Keratinocyte (primary cell): ENCODE results near the gene MYH7B. TPM values are rescaled to one million over a fixed set of nuclear protein-coding genes. Genes with fewer than 3 reads are reported as not detected.
A peak's percentile ranks its signal among the peaks of the same experiment; 100 is the strongest.

Experiments
- DNase-seq: peaks from one replicate; pipeline ENCODE4 v3.0.0-alpha.2; 2011; ENCODE audit warnings: low read depth, missing footprints, low spot score
- FAIRE-seq: peaks from 2 replicates; lab custom pipeline; 2011; peaks lifted over from hg19 to GRCh38; lab: Jason Lieb, UNC
- H2AFZ ChIP-seq: 2 replicates; pipeline ENCODE4 v1.6.0; 2012; ENCODE audit warnings: low read length, control low read depth, inconsistent platforms; ENCODE audit not compliant: control insufficient read depth
- H3K27ac ChIP-seq: 2 replicates; pipeline ENCODE4 v1.5.1; 2011; ENCODE audit warnings: low read length; ENCODE audit not compliant: control insufficient read depth, insufficient read depth
- H3K27me3 ChIP-seq: 3 replicates; pipeline ENCODE4 v1.6.0; 2011; ENCODE audit warnings: low read length; ENCODE audit not compliant: control insufficient read depth, insufficient read depth; ENCODE audit errors: extremely low read depth
- H3K36me3 ChIP-seq, 2 experiments: 2 replicates in 1 of 2; 3 replicates in 1 of 2; pipeline ENCODE4 v1.5.1; 2011; ENCODE audit warnings: low read length in 2 of 2, mild to moderate bottlenecking in 1 of 2; ENCODE audit not compliant: control insufficient read depth in 2 of 2, insufficient read depth in 2 of 2; ENCODE audit errors: extremely low read depth in 1 of 2
- H3K4me1 ChIP-seq: 3 replicates; pipeline ENCODE4 v1.5.1; 2011; ENCODE audit warnings: low read length; ENCODE audit not compliant: control insufficient read depth, insufficient read depth; ENCODE audit errors: extremely low read depth
- H3K4me2 ChIP-seq: 3 replicates; pipeline ENCODE4 v1.6.0; 2011; ENCODE audit warnings: low read depth, low read length; ENCODE audit not compliant: control insufficient read depth, insufficient read depth; ENCODE audit errors: extremely low read depth
- H3K4me3 ChIP-seq, 3 experiments: fragments of 200-600 bp in 1 of 3; sonication (generic) in 1 of 3; 2 replicates in 2 of 3; 3 replicates in 1 of 3; pipeline ENCODE4 v1.5.1; 2011 to 2016; ENCODE audit warnings: low read length in 3 of 3, mild to moderate bottlenecking in 3 of 3, control low read depth in 2 of 3, inconsistent platforms in 1 of 3, low read depth in 1 of 3, mixed read lengths in 1 of 3, mixed run types in 1 of 3, moderate library complexity in 1 of 3; ENCODE audit not compliant: control insufficient read depth in 2 of 3, insufficient read depth in 2 of 3; ENCODE audit errors: extremely low read depth in 1 of 3
- H3K79me2 ChIP-seq: 2 replicates; pipeline ENCODE4 v1.6.0; 2012; ENCODE audit warnings: low read length; ENCODE audit not compliant: control insufficient read depth, insufficient read depth
- H3K9ac ChIP-seq: 3 replicates; pipeline ENCODE4 v1.6.0; 2011; ENCODE audit warnings: low read length; ENCODE audit not compliant: control insufficient read depth, insufficient read depth; ENCODE audit errors: extremely low read depth
- H3K9me1 ChIP-seq: 3 replicates; pipeline ENCODE4 v1.6.0; 2011; ENCODE audit warnings: low read length; ENCODE audit not compliant: control insufficient read depth, insufficient read depth; ENCODE audit errors: extremely low read depth
- H3K9me3 ChIP-seq: 2 replicates; pipeline ENCODE4 v1.5.1; 2012; ENCODE audit warnings: low read depth, low read length; ENCODE audit not compliant: control insufficient read depth
- H4K20me1 ChIP-seq: 3 replicates; pipeline ENCODE4 v1.6.0; 2011; ENCODE audit warnings: low read length; ENCODE audit not compliant: control insufficient read depth, insufficient read depth; ENCODE audit errors: extremely low read depth
- EZH2 ChIP-seq: IDR thresholded peaks from one replicate; pipeline ENCODE4 v1.6.1; 2012; ENCODE audit warnings: inconsistent platforms, mild to moderate bottlenecking, low read length, moderate library complexity
- dilution Hi-C: fragments of 300-500 bp; cut with MboI; formaldehyde crosslinking; loops from one replicate; pipeline ENCODE4 v1.7.0; 2020; ENCODE audit warnings: low sequenced_read_pairs; ENCODE audit not compliant: extremely low pct_ligation_motif_present
- polyA plus RNA-seq, 5 experiments: library from polyadenylated mRNA; depleted of rRNA in 3 of 5; stranded (reverse) in 3 of 5; stranded (forward) in 1 of 5; unstranded in 1 of 5; fragments of >200 nt; gene quantifications; 1 replicate in 1 of 5; 2 replicates in 3 of 5; 3 replicates in 1 of 5; pipeline versions ENCODE4 v1.2.1 to v1.2.3, GENCODE V29; 2011 to 2012; ENCODE audit warnings: missing spikeins in 2 of 5, low read depth in 1 of 5, low replicate concordance in 1 of 5
- TF ChIP-seq, protein P1 (sequence below), 3 experiments: IDR thresholded peaks in 1 of 3; conservative IDR thresholded peaks in 1 of 3; optimal IDR thresholded peaks in 1 of 3; 2 replicates in 2 of 3; 3 replicates in 1 of 3; pipeline versions ENCODE3 to v1.5.1; 2011; ENCODE audit warnings: low read length in 3 of 3, mild to moderate bottlenecking in 3 of 3, moderate library complexity in 2 of 3, control low read depth in 1 of 3, inconsistent platforms in 1 of 3; ENCODE audit not compliant: insufficient read depth in 2 of 3; ENCODE audit errors: extremely low read depth in 1 of 3

Gene MYH7B
- polyA plus RNA-seq, 1 donor (not counting 4 experiments of a cell fraction or from before 2014, with no cell fraction given) = 0.01 TPM

DNA sequence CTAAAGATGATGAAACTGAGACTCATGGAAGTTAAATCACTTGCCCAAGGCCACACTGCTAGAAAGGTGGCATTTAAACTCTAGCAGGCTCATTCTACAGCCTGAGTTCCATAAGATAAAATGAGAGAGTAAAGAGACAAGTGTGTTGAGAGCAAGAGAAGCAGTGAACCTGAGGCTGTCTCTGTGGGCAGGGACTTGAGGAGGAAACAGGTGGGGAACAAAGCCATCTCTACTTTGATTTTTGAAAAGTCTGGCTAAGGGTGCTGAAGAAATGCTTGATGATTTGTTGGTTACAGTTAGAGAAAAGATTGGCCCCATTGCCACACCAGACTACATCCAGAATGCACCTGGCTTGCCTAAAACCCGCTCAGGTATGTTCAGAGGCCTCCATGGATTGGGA lies 29.1 kb upstream of the MYH7B start:
- H3K4me1 ChIP-seq = peaks cover 43% of the 10 kb centered on the region
- H3K9ac ChIP-seq = no peak overlapping the region
- H3K36me3 ChIP-seq = peaks cover 26 to 81% of the 10 kb centered on the region in 2 experiments
- no peak overlapping the region for H3K27ac ChIP-seq
- H3K9me1 ChIP-seq = no peaks in the 10 kb centered on the region
- no peaks in the 10 kb centered on the region for H3K27me3 ChIP-seq
- no peak for TF ChIP-seq EZH2
- TF ChIP-seq, protein P1, sequence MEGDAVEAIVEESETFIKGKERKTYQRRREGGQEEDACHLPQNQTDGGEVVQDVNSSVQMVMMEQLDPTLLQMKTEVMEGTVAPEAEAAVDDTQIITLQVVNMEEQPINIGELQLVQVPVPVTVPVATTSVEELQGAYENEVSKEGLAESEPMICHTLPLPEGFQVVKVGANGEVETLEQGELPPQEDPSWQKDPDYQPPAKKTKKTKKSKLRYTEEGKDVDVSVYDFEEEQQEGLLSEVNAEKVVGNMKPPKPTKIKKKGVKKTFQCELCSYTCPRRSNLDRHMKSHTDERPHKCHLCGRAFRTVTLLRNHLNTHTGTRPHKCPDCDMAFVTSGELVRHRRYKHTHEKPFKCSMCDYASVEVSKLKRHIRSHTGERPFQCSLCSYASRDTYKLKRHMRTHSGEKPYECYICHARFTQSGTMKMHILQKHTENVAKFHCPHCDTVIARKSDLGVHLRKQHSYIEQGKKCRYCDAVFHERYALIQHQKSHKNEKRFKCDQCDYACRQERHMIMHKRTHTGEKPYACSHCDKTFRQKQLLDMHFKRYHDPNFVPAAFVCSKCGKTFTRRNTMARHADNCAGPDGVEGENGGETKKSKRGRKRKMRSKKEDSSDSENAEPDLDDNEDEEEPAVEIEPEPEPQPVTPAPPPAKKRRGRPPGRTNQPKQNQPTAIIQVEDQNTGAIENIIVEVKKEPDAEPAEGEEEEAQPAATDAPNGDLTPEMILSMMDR (optimal IDR thresholded peaks at IDR 0.05 in 1 of 3, IDR thresholded peaks at IDR 0.05 in 1 of 3, conservative IDR thresholded peaks at IDR 0.05 in 1 of 3; ENCODE audit: extremely low read depth in 1 of 3, insufficient read depth in 2 of 3, low read length in 3 of 3) = no peak
- no peaks in the 10 kb centered on the region for H3K9me3 ChIP-seq
- DNase-seq (no peak), FAIRE-seq (no peak)
- H2AFZ ChIP-seq = no peak overlapping the region
- no peak overlapping the region for H3K4me2 ChIP-seq
- no peaks in the 10 kb centered on the region for H3K79me2 ChIP-seq
- no peaks in the 10 kb centered on the region for H4K20me1 ChIP-seq
- H3K4me3 ChIP-seq = no peak overlapping the region
- dilution Hi-C loops = no loop called here

DNA sequence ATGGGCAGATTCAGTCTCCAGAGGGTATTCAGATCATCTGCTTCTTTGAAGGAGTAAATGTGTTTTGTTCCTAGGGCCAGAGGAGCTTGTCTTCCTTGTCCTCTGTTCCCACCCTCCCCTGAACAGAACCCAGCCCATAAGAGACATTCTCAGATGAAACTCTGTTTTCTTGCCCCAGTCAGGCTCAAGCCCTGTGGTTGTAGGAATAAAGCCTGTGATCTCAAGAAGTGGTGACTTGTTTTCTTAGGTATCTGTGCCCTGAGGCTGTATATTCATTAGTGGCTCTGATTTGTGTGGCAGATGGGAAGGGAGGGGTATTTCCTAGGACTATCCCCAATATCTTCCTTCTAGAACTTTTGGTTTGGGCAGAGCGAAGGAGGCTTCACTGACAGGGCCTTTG lies 27.9 kb upstream of the MYH7B start:
- H3K4me3 ChIP-seq = no peak overlapping the region
- H3K36me3 ChIP-seq = peaks cover 28 to 84% of the 10 kb centered on the region in 2 experiments
- H3K9ac ChIP-seq = peak overlapping the region; percentile 3
- dilution Hi-C loops = no loop called here
- no peaks in the 10 kb centered on the region for H3K9me3 ChIP-seq
- H2AFZ ChIP-seq = no peak overlapping the region
- peak; percentile 83 for DNase-seq
- H3K27me3 ChIP-seq = no peaks in the 10 kb centered on the region
- H3K9me1 ChIP-seq = no peaks in the 10 kb centered on the region
- no peaks in the 10 kb centered on the region for H3K79me2 ChIP-seq
- H3K4me2 ChIP-seq = peak overlapping the region; percentile 55
- peaks cover 31% of the 10 kb centered on the region for H3K4me1 ChIP-seq
- H3K27ac ChIP-seq = peak overlapping the region; percentile 68
- FAIRE-seq = peak; percentile 64
- no peak for TF ChIP-seq EZH2
- TF ChIP-seq, protein P1 (optimal IDR thresholded peaks at IDR 0.05 in 1 of 3, IDR thresholded peaks at IDR 0.05 in 1 of 3, conservative IDR thresholded peaks at IDR 0.05 in 1 of 3; ENCODE audit: extremely low read depth in 1 of 3, insufficient read depth in 2 of 3, low read length in 3 of 3) = no peak
- H4K20me1 ChIP-seq = no peaks in the 10 kb centered on the region
